HG03457 (cell line): ENCODE data around the gene CENPA.

Experiments
- ATAC-seq: cut with Tn5 transposase; IDR thresholded peaks from one replicate; pipeline ENCODE4 v1.9.1; 2021; ENCODE audit warnings: moderate number of reproducible peaks; ENCODE audit not compliant: unreplicated experiment

CENPA gene

DNA sequence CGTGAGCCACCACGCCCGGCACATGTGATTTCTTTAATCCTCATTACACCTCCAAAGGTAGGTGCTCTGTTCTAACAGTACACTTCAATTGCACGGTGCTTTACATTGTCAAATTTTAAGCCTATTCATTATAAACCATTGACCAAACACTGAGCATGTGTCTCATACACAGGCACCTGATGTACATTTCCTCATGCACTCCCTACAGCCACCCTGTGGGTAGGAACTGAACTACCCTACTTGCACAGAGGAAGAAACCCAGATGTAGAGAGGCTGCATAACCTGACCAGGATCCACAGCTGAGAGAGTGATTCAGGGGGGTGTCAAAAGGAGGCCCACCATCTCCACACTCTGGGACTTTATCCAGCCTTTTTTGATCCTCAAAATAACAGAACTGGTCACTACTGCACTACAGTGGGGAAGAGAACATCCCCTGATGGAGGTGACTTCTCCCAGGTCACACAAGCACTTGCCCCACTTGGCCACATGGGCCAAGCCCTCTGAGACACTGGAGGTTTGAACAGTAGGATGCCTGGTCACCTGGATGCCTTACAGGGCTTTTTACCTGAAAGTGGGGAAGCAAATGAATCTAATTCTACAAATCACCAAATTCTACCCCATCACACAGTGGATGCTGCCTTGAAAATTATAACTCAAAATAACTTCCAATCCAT, 55.2 kb downstream of the CENPA start:
- ATAC-seq: no peak

DNA sequence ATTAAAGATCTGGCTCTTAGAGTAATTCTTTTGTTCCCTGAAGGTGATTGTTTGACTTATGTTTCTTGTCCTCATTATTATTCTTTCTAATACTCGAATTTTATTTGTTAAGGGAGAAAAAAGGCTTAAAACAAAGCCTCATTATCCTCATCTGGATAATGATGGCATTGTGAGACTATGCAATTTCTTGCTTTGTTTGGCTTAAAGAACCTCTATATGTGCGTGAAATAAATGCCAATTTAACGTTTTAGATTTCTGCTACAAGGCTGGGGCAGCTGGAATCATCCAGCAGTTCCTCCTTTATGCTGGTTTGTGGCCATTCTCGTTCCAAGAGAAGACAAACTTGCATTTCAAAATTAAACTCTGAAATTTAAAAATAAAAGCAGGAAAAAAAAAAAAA, 57.2 kb downstream of the CENPA start:
- ATAC-seq: no peak
